HG02623 (cell line): ENCODE data around the gene HOXC10.

Source experiments
- ATAC-seq: cut with Tn5 transposase; IDR thresholded peaks from one replicate; pipeline ENCODE4 v1.9.1; 2021; ENCODE audit warnings: moderate library complexity; ENCODE audit not compliant: unreplicated experiment

The HOXC10 gene

GRCh38 chr12:54036620-54037359, 51.8 kb downstream of the HOXC10 start:
- no peak for ATAC-seq

GRCh38 chr12:54037360-54038283, 52.7 kb downstream of the HOXC10 start:
- no peak for ATAC-seq

GRCh38 chr12:54038284-54038870, 53.4 kb downstream of the HOXC10 start:
- no peak for ATAC-seq

- no peak for ATAC-seq
These were observed 54.0 kb downstream of the HOXC10 start for GRCh38 chr12:54038871-54039414.

GRCh38 chr12:54039417-54040147, 54.6 kb downstream of the HOXC10 start:
- ATAC-seq, result no peak
